Measurements from ENCODE around the gene CD44.

DNA sequence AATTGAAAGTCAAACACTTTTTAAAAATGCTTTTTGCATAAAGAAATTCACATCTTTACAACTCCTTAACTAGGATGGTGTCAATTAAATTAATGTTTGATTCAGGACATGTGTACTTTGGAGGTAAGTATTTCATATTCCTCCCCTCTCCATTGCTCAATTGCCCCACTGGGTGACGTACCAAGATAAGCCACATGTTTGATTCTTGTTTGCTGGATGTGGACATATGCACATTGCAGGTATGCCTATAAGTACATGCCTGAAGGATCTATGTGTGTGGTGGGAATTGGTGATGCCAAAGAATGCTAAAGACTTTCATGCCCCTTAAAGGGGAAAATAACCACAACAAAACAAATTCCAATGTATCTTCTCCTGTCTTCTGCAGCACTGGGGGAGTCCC is 5.8 kb downstream of the CD44 start:
- TF ChIP-seq CTCF (conservative IDR thresholded peaks at IDR 0.05 in 1 of 2, IDR thresholded peaks at IDR 0.05 in 1 of 2; ENCODE audit: low read depth in 1 of 2, low read length in 2 of 2): no peak
- TF ChIP-seq EZH2 (IDR thresholded peaks at IDR 0.05; ENCODE audit: low read length, missing control alignments): no peak
